ENCODE results near the gene PDE3A.

DNA sequence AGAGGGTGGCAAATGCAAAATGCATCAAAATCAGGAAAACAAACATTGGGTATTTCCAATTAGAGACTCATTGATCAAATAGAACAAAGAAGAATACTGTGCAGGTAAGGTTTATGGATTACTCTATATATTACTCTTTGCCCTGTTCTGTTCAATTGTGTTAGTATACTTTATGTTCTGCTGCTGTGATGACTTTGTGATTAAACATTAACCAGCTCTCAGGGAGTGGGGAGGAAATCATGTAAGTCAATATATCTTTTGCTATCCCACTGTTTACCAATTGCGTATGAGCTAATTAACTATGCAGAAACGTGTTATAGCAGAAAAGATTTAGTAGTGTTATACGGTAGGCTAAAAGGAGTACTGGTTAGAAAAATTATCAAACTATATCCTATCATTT, 129.4 kb downstream of the PDE3A start:
- TF ChIP-seq CTCF (IDR thresholded peaks at IDR 0.05) (no peak), POLR2A (IDR thresholded peaks at IDR 0.05) (no peak)
